GM23338 (cell line): Measurements from ENCODE around the gene SIK2. TPM values are rescaled to one million over a fixed set of nuclear protein-coding genes. Genes with fewer than 3 reads are reported as not detected.

Experiments
- ATAC-seq: fragments of 200-7000 bp; cut with Tn5 transposase; 3 replicates; pipeline ENCODE4 v1.9.1; 2020
- DNase-seq: peaks from one replicate; pipeline ENCODE4 v3.0.0-alpha.2; 2015; ENCODE audit warnings: low spot score
- H2AFZ ChIP-seq: fragments of 200-600 bp; sonication (generic); 2 replicates; pipeline ENCODE4 v1.8.0; 2016; ENCODE audit warnings: antibody characterized with exemption, mild to moderate bottlenecking, moderate library complexity
- H3F3A ChIP-seq: fragments of 200-600 bp; sonication (generic); replicated peaks from 2 replicates; pipeline ENCODE4 v1.8.0; 2017; ENCODE audit warnings: antibody characterized with exemption, mixed run types, low read depth
- H3K27ac ChIP-seq: fragments of 200-600 bp; sonication (generic); 2 replicates; pipeline ENCODE4 v1.6.1; 2016; ENCODE audit warnings: low read depth
- H3K27me3 ChIP-seq: fragments of 200-600 bp; sonication (generic); 2 replicates; pipeline ENCODE4 v1.8.0; 2016; ENCODE audit warnings: mild to moderate bottlenecking, mixed run types, moderate library complexity; ENCODE audit not compliant: insufficient read depth
- H3K36me3 ChIP-seq: fragments of 200-600 bp; sonication (generic); 2 replicates; pipeline ENCODE4 v1.8.0; 2016; ENCODE audit warnings: mild to moderate bottlenecking; ENCODE audit not compliant: insufficient read depth
- H3K4me1 ChIP-seq: fragments of 200-600 bp; sonication (generic); 2 replicates; pipeline ENCODE4 v1.8.0; 2016; ENCODE audit warnings: mild to moderate bottlenecking, moderate library complexity; ENCODE audit not compliant: insufficient read depth
- H3K4me2 ChIP-seq: fragments of 200-600 bp; sonication (generic); 2 replicates; pipeline ENCODE4 v1.7.1; 2017; ENCODE audit warnings: mixed run types
- H3K4me3 ChIP-seq: fragments of 200-600 bp; sonication (generic); 2 replicates; pipeline ENCODE4 v1.6.1; 2016; ENCODE audit warnings: mixed run types
- H3K79me2 ChIP-seq: fragments of 200-600 bp; sonication (generic); replicated peaks from 2 replicates; pipeline ENCODE4 v1.8.0; 2017; ENCODE audit warnings: mild to moderate bottlenecking; ENCODE audit not compliant: insufficient read depth
- H3K9me2 ChIP-seq: fragments of 200-600 bp; sonication (generic); 2 replicates; pipeline ENCODE4 v1.8.0; 2017; ENCODE audit not compliant: insufficient read depth
- H4K20me1 ChIP-seq: fragments of 200-600 bp; sonication (generic); replicated peaks from 2 replicates; pipeline ENCODE4 v1.8.0; 2017; ENCODE audit warnings: mild to moderate bottlenecking; ENCODE audit not compliant: insufficient read depth
- H3K27ac Mint-ChIP-seq: 2 replicates; pipeline ENCODE4 v1.8.0; 2020; ENCODE audit warnings: inconsistent platforms, mild to moderate bottlenecking, moderate library complexity, mixed read lengths
- H3K27me3 Mint-ChIP-seq: 3 replicates; pipeline ENCODE4 v1.8.0; 2022; ENCODE audit warnings: low read depth, mild to moderate bottlenecking, moderate library complexity, mixed read lengths, inconsistent platforms; ENCODE audit not compliant: insufficient read depth, poor library complexity
- H3K36me3 Mint-ChIP-seq: 3 replicates; pipeline ENCODE4 v1.8.0; 2021; ENCODE audit warnings: low read depth, mild to moderate bottlenecking, inconsistent platforms, moderate library complexity, mixed read lengths
- H3K4me1 Mint-ChIP-seq: 3 replicates; pipeline ENCODE4 v1.8.0; 2020; ENCODE audit warnings: mild to moderate bottlenecking, inconsistent platforms, mixed read lengths
- H3K4me3 Mint-ChIP-seq: 3 replicates; pipeline ENCODE4 v1.8.0; 2021; ENCODE audit warnings: moderate library complexity, mild to moderate bottlenecking, inconsistent platforms, mixed read lengths
- H3K9me3 Mint-ChIP-seq: 3 replicates; pipeline ENCODE4 v1.8.0; 2020; ENCODE audit warnings: moderate library complexity, mild to moderate bottlenecking, inconsistent platforms, mixed read lengths
- CREB1 ChIP-seq: fragments of 250-450 bp; sonication (Bioruptor Pico); IDR thresholded peaks from 2 replicates; pipeline ENCODE4 v1.5.0; 2020; ENCODE audit warnings: low read depth, mild to moderate bottlenecking, moderate library complexity
- CTCF ChIP-seq, 2 experiments: fragments of 200-600 bp in 1 of 2; sonication (generic) in 1 of 2; conservative IDR thresholded peaks; 2 replicates each; pipeline versions ENCODE4 v1.5.1 to v1.6.1; 2016 to 2017; ENCODE audit warnings: antibody characterized with exemption in 2 of 2, low read depth in 2 of 2, mild to moderate bottlenecking in 2 of 2, moderate library complexity in 1 of 2
- ETS1 ChIP-seq: IDR thresholded peaks from 2 replicates; pipeline ENCODE4 v1.6.1; 2016; ENCODE audit warnings: antibody characterized with exemption
- EZH2 ChIP-seq: fragments of 200-600 bp; sonication (generic); IDR thresholded peaks from one replicate; pipeline ENCODE4 v1.8.0; 2017; ENCODE audit warnings: antibody characterized with exemption, mild to moderate bottlenecking, low read depth; ENCODE audit not compliant: unreplicated experiment
- EZH2phosphoT487 ChIP-seq: fragments of 200-600 bp; sonication (generic); IDR thresholded peaks from one replicate; pipeline ENCODE4 v1.8.1; 2018; ENCODE audit warnings: antibody characterized with exemption; ENCODE audit not compliant: unreplicated experiment
- JUNB ChIP-seq: IDR thresholded peaks from one replicate; pipeline ENCODE4 v1.6.1; 2016; ENCODE audit warnings: antibody characterized with exemption; ENCODE audit not compliant: unreplicated experiment
- NANOG ChIP-seq: IDR thresholded peaks from 2 replicates; pipeline ENCODE4 v1.6.1; 2016; ENCODE audit warnings: antibody characterized with exemption, borderline replicate concordance
- POLR2AphosphoS5 ChIP-seq: IDR thresholded peaks from 2 replicates; pipeline ENCODE4 v1.6.1; 2016; ENCODE audit warnings: antibody characterized with exemption, low read depth
- REST ChIP-seq: IDR thresholded peaks from one replicate; pipeline ENCODE4 v1.6.1; 2018; ENCODE audit warnings: antibody characterized with exemption; ENCODE audit not compliant: unreplicated experiment
- STAT1 ChIP-seq: IDR thresholded peaks from one replicate; pipeline ENCODE4 v1.6.1; 2016; ENCODE audit warnings: antibody characterized with exemption; ENCODE audit not compliant: unreplicated experiment
- ZNF114 ChIP-seq: fragments of 250-450 bp; sonication (Bioruptor Pico); IDR thresholded peaks from 2 replicates; pipeline ENCODE4 v1.5.0; 2020; ENCODE audit warnings: mild to moderate bottlenecking, moderate library complexity
- ZNF331 ChIP-seq: fragments of 250-450 bp; sonication (Bioruptor Pico); IDR thresholded peaks from 2 replicates; pipeline ENCODE4 v1.5.0; 2020; ENCODE audit warnings: low read depth, mild to moderate bottlenecking, moderate library complexity
- ZNF462 ChIP-seq: fragments of 250-450 bp; sonication (Bioruptor Pico); IDR thresholded peaks from 2 replicates; pipeline ENCODE4 v1.5.0; 2020; ENCODE audit warnings: mild to moderate bottlenecking, moderate library complexity
- polyA plus RNA-seq: library from polyadenylated mRNA; unstranded; fragments of >200 nt; fragmentation: Nextera tagmentation; extraction: Ambion mirVana; gene quantifications from 2 replicates; pipeline ENCODE4 v1.2.1, GENCODE V29; 2016
- total RNA-seq: library from RNA; depleted of rRNA; stranded (reverse); fragments of >200 nt; shearing (Covaris generic); gene quantifications from 2 replicates; pipeline ENCODE4 v1.2.3, GENCODE V29; 2014

The SIK2 gene
- total and polyA plus RNA-seq, 2 experiments from 2014 or later, result 2.3 to 6.7 TPM

GRCh38 chr11:111652184-111652583 is 49.9 kb downstream of the SIK2 start:
- ATAC-seq (no peak), DNase-seq (no peak)
- H3K9me2 ChIP-seq, result no peaks in the 10 kb centered on the region
- no peak for TF ChIP-seq NANOG
- no peak for TF ChIP-seq ETS1
- TF ChIP-seq EZH2phosphoT487, result no peak
- no peak for TF ChIP-seq EZH2
- TF ChIP-seq CTCF (conservative IDR thresholded peaks at IDR 0.05; ENCODE audit: low read depth in 2 of 2), result no peak
- TF ChIP-seq STAT1, result no peak
- no peak for TF ChIP-seq ZNF114 (CRISPR knock-in tag)
- no peak for TF ChIP-seq JUNB
- TF ChIP-seq POLR2AphosphoS5, result no peak
- no peak for TF ChIP-seq ZNF331 (CRISPR knock-in tag)
- no peak for TF ChIP-seq REST
- no peak for TF ChIP-seq CREB1 (CRISPR knock-in tag)
- no peak for TF ChIP-seq ZNF462 (CRISPR knock-in tag)
- no peak overlapping the region for H3K27ac ChIP-seq
- H3K27me3 Mint-ChIP-seq, result no peaks in the 10 kb centered on the region
- H3K4me3 ChIP-seq, result no peak overlapping the region
- no peak overlapping the region for H3K27ac Mint-ChIP-seq
- H3K4me1 ChIP-seq, result no peaks in the 10 kb centered on the region; the same call in 1 of the 2 replicates
- H3K27me3 ChIP-seq, result no peaks in the 10 kb centered on the region
- peaks cover 2% of the 10 kb centered on the region; the same call in 2 of the 3 replicates for H3K4me1 Mint-ChIP-seq
- H3F3A ChIP-seq, result no peaks in the 10 kb centered on the region
- no peaks in the 10 kb centered on the region for H3K36me3 ChIP-seq
- H2AFZ ChIP-seq, result no peak overlapping the region
- H3K4me2 ChIP-seq, result no peak overlapping the region
- H4K20me1 ChIP-seq, result no peaks in the 10 kb centered on the region
- H3K36me3 Mint-ChIP-seq, result no peaks in the 10 kb centered on the region
- H3K4me3 Mint-ChIP-seq, result no peak overlapping the region
- H3K9me3 Mint-ChIP-seq, result no peaks in the 10 kb centered on the region
- H3K79me2 ChIP-seq, result no peaks in the 10 kb centered on the region
